ENCODE measurements around the gene CCDC150. TPM values are rescaled to one million over a fixed set of nuclear protein-coding genes. Genes with fewer than 3 reads are reported as not detected.

Gene CCDC150
- total and polyA plus RNA-seq, 2 of the 8 experiments (the other 6 are each of a cell fraction or from before 2014, with no cell fraction given), result 8.3 to 31.9 TPM

DNA sequence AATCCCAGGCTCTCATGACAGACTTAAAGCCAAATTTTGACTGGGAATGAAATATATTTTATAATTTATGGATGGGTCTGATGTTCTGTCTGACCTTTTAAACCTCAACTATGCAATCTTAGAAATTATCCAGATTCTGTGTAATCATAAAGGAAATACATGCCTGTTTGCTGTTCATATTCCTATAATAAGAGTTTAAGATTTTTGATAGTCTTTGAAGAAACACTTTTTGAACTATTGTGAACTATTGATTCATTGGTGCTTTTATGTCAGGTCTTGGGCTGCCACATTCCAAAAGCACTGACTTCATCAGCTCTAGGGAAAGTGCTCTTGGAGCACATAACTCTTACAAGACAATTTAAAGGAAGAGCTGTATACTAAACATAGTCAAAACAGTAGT is 64.2 kb downstream of the CCDC150 start:
- H3K23me2 ChIP-seq (ENCODE audit: low read depth, low read length), result no peaks in the 10 kb centered on the region
- CTCF ChIA-PET (ENCODE audit: partially characterized antibody), result no interaction called here

More for the DNA sequence above, 64.2 kb downstream of the CCDC150 start:
- Histone ChIP-seq H3K4me3 (ENCODE audit: extremely low read depth in 1 of 4, insufficient read depth in 2 of 4, low read depth in 3 of 4, low read length in 4 of 4) (no peak overlapping the region), H3K9ac (replicated peaks in 1 of 4; ENCODE audit: extremely low read depth in 1 of 4, low read depth in 3 of 4, low read length in 3 of 4) (no peak overlapping the region), H3K4ac (replicated peaks; ENCODE audit: insufficient read length, low read depth, low read length) (no peak overlapping the region), H3K27ac (ENCODE audit: low read depth, low read length) (no peak overlapping the region), H3K9me3 (ENCODE audit: insufficient read depth in 2 of 2, low read depth in 1 of 2, low read length in 1 of 2) (no peaks in the 10 kb centered on the region), H3K14ac (ENCODE audit: insufficient read length) (no peak overlapping the region), H4K5ac (ENCODE audit: insufficient read length, low read depth, low read length) (no peak overlapping the region), H2AK5ac (ENCODE audit: low read depth, low read length) (no peak overlapping the region), H3K27me3 (replicated peaks in 1 of 4; ENCODE audit: control insufficient read depth in 3 of 4, extremely low read depth in 1 of 4, insufficient read depth in 3 of 4, low read length in 3 of 4) (no peaks in the 10 kb centered on the region), H3K56ac (replicated peaks; ENCODE audit: insufficient read length, low read depth, low read length) (no peak overlapping the region), H3K79me1 (ENCODE audit: low read depth, low read length) (no peaks in the 10 kb centered on the region), H3K4me2 (ENCODE audit: insufficient read depth in 1 of 2, low read depth in 2 of 2, low read length in 2 of 2) (no peak overlapping the region), H2BK120ac (replicated peaks; ENCODE audit: low read depth, low read length) (no peak overlapping the region), H4K91ac (replicated peaks; ENCODE audit: insufficient read length, low read length) (no peak overlapping the region), H3K23ac (ENCODE audit: insufficient read length) (no peak overlapping the region), H3K4me1 (replicated peaks in 1 of 4; ENCODE audit: control insufficient read depth in 3 of 4, insufficient read depth in 4 of 4, low read length in 3 of 4) (no peaks in the 10 kb centered on the region), H3K36me3 (ENCODE audit: control insufficient read depth in 2 of 4, insufficient read depth in 4 of 4, low read length in 3 of 4) (peaks cover 0 to 7% (median 0%) of the 10 kb centered on the region in 4 experiments; a peak in 1 of 8 replicates), H2BK12ac (ENCODE audit: low read depth, low read length) (no peak overlapping the region), H3K18ac (ENCODE audit: extremely low read depth, low read length) (no peak overlapping the region), H2AFZ (ENCODE audit: low read length) (no peak overlapping the region), H2BK15ac (ENCODE audit: low read length) (no peak overlapping the region), H3K79me2 (ENCODE audit: control insufficient read depth in 1 of 2, insufficient read depth in 2 of 2, low read length in 2 of 2) (no peaks in the 10 kb centered on the region), H2BK20ac (ENCODE audit: low read length) (no peak overlapping the region), H4K20me1 (replicated peaks in 1 of 2; ENCODE audit: control insufficient read depth in 1 of 2, insufficient read depth in 2 of 2, low read length in 2 of 2) (no peaks in the 10 kb centered on the region), H4K8ac (ENCODE audit: extremely low read depth, insufficient read depth, low read length) (no peak overlapping the region), H2BK5ac (ENCODE audit: low read depth, low read length) (no peak overlapping the region)
- POLR2A ChIA-PET (ENCODE audit: partially characterized antibody), result no interaction called here
- TF ChIP-seq POLR2AphosphoS5 (IDR thresholded peaks at IDR 0.05; ENCODE audit: low read depth, low read length), result no peak
- no peak for TF ChIP-seq SP2 (IDR thresholded peaks at IDR 0.05; ENCODE audit: low read length)
- TF ChIP-seq RXRA (IDR thresholded peaks at IDR 0.05; ENCODE audit: insufficient read depth, low read depth, low read length), result no peak
- TF ChIP-seq ASH2L (IDR thresholded peaks at IDR 0.05; ENCODE audit: low read length), result no peak
- TF ChIP-seq GTF2F1 (IDR thresholded peaks at IDR 0.05; ENCODE audit: borderline replicate concordance, low read depth, low read length), result no peak
- TF ChIP-seq TBP (IDR thresholded peaks at IDR 0.05; ENCODE audit: low read depth, low read length), result no peak
- no peak for TF ChIP-seq E2F6 (IDR thresholded peaks at IDR 0.05)
- DNase-seq (ENCODE audit: low read depth in 1 of 2, low spot score in 2 of 2), result no peak
- no peak for FAIRE-seq
